ENCODE measurements around the gene KCNQ1.

The KCNQ1 gene

GRCh38 chr11:2882396-2883110, 437.7 kb downstream of the KCNQ1 start:
- DNase-seq, result no peak

DNA sequence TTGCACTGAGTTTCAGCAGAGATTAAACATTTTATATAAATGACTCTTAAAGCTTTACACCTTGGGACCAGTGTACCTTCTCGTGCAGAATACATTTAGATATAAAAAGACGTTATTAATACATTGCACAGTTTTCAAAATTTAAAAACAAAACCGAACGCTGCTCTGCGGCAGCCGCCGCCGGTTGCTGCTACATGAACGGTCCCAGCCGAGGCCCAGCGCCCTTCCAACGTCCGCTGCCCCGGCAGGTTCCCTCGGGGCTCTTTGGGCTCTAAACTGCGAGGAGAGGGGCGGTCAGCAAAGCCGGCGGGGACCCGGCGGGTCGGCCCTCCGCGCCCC, 438.8 kb downstream of the KCNQ1 start:
- no peak for DNase-seq

DNA sequence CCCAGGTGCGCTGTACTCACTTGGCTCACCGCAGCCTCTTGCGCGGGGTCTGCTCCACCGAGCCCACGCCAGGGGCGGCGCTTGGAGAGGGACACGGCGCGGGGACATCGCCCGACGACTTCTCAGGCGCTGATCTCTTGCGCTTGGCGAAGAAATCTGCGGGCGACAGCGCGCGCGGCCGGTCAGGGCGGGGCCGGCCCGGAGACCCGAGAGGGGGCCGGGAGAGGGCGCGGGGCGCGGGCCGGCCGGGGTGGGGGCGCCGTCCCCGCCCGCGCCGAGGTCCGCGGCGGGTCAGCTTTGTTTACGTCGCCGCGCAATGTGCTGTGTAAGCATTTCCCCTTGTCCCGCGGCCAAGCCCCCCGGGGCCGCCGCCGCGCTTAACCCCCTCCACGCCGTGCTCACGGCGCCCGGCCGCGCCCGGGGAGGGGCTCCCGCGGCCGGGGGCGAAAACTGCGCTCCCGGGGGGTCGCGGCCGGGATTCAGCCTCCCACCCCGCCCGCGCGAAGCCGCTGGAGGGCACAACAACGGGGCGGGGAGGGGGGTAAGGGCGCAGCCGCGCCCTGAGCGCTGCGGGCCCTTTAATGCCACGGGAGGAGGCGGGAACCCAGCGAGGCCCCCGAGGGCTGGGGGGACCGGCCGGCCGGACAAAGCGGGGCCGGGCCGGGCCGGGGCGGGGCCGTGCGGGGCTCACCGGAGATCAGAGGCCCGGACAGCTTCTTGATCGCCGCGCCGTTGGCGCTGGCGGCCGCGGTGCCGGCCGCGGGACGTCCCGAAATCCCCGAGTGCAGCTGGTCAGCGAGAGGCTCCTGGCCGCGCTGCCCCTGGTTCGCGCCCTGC, 439.4 kb downstream of the KCNQ1 start:
- DNase-seq, result no peak

- peak; percentile 81 for DNase-seq
These were observed 440.3 kb downstream of the KCNQ1 start for GRCh38 chr11:2885017-2885677.

DNA sequence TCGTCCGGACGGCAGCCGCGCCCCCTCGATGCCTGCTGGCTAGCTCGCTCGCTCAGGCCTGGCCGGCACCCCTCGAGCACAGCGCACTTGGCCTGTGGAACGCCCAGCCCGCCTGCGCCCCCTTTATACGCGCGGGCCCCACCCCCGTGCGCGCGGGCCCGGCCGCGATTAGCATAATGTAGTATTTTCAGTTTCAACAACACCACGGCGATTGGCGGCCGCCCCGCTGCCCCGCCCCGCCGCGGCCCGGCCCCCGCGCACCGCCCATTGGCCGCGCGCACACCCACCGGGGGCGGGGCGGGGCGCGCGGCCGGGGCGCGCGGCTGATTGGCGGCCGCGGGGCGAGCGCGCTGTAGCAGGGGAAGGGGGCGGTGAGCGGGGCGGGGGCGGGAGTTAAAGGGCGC, 440.9 kb downstream of the KCNQ1 start, which contains the start of gene CDKN1C:
CDKN1C (minus strand) TSS at position 98 of the 404 bp plus-strand sequence. CDS start 319 bp downstream, outside the sequence.
- DNase-seq, result peak; percentile 93

DNA sequence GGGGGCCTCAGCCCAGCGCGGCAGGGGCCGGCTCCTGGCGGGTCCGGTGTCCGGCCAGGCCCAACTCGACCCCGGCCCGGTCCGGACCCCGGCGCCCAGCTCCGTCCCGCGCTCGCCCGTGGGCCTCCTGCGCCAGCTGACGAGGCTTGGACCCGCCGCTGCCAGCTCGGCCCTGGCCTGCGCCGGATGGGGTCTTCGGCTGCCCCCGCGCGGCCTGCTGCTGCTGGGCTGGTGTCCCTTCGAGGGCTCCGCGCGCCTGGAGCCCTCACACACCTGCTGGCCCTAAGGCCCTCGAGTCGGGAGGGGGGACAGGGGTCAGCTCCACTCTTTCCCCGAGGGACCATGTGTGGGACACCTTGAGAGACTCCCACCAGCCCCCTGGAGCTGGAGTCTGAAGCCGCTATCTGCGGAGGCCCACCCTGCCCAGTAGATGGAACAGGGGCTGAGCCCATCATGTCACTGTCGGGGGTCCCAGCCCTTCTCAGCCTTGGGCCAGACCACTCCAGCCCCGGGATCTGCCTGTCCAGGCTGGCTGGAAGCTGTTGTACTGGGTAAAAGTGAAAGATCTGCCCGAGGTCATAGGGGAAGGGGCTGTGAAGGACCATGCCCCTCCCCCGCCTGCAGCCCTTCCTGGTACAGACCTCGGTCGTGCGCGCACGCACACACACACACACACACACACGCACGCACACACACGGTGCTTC, 441.5 kb downstream of the KCNQ1 start:
- peak; percentile 85 for DNase-seq

DNA sequence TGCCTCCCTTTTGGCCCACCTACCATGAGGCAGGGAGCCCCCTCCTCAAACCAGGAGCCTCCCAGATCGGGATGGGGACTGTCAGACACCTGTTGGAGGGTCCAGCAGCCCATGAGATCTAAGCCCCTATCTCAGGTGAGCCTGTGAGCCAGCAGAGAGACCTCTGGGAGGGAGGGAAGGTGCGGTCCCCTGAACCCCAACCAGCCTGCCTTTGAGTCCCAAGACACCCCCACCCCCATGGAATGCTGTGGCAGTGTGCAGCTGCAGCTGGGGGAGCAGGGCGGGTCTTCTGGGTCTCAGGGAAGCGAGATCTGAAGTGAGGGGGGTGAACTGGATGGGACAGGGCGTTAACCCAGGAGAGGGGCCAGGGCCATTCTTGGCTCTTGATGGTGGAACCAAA, 442.1 kb downstream of the KCNQ1 start:
- no peak for DNase-seq

- DNase-seq, result no peak
These were observed 442.8 kb downstream of the KCNQ1 start for GRCh38 chr11:2887515-2888195.

DNA sequence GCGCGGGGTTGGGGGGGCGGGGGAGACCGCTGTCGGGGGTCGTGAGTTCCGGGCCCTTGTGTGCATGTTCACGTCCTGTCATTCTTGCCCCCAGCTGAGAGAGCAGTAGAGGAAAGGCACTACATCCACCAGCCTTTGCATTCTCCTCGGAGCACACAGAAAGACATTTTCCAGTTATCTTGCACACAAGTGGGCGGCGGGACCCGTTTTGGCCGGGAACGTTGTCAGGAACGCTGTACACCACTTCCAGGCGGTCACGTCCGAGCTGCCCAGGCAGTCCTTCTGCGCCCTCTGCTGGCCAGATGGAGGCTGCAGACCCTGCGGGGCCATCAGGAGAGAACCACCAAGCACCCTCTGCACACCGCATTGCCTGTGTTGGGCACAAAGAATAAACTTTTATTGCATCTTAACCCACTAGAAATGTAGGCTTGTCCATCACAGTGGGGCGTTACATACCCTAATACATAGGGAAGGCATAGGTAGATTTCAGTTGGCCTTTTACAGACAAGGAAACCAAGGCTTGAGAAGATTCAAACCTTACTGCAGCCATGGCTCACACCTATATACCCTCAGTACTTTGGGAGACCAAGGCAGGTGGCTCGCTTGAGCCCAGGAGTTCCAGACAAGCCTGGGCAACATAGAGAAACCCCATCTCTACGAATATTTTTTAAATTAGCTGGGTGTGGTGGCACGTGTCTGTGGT, 443.6 kb downstream of the KCNQ1 start:
- peak; percentile 95 for DNase-seq

DNA sequence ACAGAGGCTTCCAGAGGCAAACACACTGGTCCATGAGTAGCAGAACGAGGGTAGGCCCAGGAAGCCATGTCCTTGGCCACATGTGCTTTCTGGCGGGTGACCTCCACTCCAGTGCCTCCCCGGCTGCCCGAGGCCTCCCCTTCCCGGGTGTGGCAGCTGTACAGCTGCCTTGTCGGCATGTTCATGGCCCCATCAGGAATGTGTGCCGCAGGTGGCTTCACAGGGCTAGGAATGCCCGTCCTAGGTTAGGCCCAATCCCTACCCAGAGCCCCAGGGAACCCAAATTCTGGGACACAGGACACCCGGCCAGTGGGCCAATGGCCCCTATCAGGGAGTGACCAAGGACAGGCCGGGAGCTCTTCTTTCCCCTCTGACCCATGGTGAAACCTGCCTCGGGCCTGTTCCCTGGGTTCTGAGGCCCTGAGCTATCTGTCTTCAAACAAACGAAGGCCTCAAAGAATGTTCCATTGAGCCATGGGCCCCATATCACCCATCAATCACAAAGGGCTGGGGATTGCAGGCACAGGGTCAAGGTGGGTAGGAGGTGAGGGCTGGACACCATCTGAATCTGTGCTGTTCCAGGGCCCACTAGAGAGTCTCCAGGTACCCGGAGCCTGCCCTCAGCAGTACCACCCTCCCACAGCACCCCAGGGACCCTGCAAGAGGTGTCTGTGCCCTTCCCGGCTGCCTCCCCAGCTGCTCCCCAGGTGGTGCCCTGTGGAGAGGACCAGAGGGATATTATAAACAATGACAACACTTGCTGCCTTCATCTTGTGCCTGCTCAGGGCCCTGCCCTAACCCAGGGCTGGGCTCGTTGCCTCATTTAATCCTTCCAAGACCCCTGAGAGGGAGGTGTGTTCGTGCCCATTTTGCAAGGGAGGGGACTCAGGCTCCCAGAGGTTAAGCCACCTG, 444.8 kb downstream of the KCNQ1 start:
- DNase-seq, result no peak

DNA sequence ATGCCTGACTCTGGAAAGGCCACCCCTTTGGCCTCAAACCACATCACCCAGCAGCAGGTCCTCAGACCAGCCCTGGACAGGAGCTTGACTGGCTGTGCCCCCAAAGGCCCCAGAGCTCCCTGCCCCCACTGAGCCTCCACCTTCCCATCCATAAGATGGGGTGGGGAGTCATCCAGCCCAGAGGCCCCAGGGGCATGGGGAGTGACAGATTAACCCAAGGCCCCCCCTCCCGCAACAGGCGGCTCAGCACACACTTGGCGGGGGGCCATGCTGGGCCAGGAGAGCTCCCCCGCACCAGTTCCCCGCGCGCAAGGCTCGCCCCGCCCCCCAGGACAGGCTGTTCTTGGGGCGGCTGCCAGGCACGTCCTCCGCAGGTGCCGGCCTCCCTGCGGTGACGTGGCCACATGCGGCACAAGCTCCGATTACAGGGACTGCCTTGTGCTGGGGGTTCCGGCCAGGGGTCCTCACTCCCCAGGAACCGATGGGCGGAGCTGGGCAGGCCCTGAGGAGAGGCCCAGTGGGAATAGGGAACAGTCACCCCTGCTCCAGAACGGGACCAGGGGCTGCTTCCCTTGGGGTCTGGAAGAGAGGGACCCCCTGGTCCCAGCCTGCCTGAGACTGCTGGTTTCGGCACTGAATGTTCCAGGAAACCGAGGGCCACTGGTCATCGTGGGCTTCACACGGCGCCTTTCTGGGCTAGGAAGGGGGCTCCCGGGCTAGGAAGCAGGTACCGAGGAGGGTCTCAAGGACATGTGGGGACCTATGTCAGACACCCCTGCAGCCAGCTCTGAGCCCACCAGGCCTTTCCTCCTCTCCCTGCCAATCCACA, 445.9 kb downstream of the KCNQ1 start:
- no peak for DNase-seq

GRCh38 chr11:2891326-2892214, 446.8 kb downstream of the KCNQ1 start:
- DNase-seq, result peak; percentile 83

DNA sequence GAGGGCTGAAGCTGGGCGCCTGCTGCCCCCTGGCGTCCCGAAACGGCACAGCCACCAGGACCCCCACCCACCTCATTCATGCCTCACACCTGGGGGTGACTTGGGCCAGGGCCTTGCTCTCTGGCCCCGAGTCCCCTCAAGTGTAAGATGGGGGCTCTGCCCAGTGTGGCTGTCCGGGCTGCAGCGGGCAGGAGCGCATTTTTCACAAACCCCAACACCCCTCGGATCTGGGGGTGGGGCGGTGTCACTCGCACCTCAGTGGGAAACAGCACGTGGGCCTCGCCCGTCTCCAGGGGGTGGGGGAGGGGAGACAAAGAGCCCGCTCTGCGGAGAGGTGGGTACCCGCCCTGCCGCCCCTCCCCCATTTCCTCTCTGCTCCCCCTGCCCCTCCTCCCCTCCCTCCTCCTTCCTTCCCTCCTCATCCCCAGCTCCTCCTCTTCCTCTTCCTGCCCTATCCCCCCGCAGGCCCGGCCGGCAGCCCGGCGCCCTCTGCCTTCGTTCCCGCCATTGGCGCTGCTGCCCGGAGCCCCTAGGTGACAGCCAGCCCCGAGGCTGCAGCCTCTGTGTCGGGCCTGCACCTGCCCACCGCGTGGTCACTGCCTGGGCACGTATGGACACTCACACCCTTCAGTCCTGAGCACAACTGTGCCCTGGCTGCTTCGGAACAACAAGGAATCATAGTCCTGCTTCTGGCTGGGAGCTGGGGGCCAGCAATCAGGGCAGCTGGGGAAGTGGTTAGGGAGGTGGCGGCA, 447.6 kb downstream of the KCNQ1 start:
- peak; percentile 81 for DNase-seq

- no peak for DNase-seq
These were observed 448.2 kb downstream of the KCNQ1 start for GRCh38 chr11:2892967-2893528.

GRCh38 chr11:2893935-2894334, 449.1 kb downstream of the KCNQ1 start:
- DNase-seq, result no peak

- DNase-seq, result no peak
These were observed 451.2 kb downstream of the KCNQ1 start for GRCh38 chr11:2896047-2896446.

DNA sequence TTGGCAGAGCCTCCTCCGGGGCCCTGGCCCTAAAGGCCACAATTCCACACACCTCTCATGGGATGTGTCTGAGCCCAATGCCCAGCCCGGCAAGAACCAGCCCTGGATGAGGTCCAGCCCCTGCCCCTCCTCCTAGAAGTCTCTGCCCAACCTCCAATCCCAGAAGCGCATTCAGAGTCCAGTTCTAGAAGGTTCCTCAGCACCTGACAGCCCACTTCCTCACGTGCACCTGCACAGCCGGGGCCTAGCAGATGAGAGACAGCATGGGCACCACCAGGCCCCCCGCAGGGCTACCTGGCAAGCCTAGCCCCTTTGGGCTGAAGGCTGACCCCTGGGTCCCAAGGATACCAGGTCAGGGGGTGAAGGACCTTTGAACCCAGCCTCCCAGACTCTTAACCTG, 452.2 kb downstream of the KCNQ1 start:
- no peak for DNase-seq
